T-helper 17 cell (primary cell): ENCODE data around the gene IGSF3. TPM values are rescaled to one million over a fixed set of nuclear protein-coding genes. Genes with fewer than 3 reads are reported as not detected.
"Not testable (repeated sequence)": the region's sequence is repeated elsewhere in the genome, so short reads cannot be mapped to it uniquely, and the experiment has no call there.

ENCODE experiments used
- ATAC-seq: fragments of 150-1000 bp; cut with Tn5 transposase; 2 replicates; pipeline ENCODE4 v1.10.0; 2021; ENCODE audit warnings: mild to moderate bottlenecking, moderate library complexity
- DNase-seq, 3 donors: peaks; one replicate each; pipeline versions ENCODE4 v3.0.0 to v3.0.0-alpha.2; 2020 to 2021
- H3K9me3 ChIP-seq: one replicate; pipeline ENCODE4 v1.7.0; 2013; ENCODE audit warnings: low read length, mild to moderate bottlenecking; ENCODE audit not compliant: control insufficient read depth, poor library complexity, severe bottlenecking
- H3K27ac Mint-ChIP-seq: one replicate; pipeline ENCODE4 v1.8.0; 2022; ENCODE audit warnings: mild to moderate bottlenecking, moderate library complexity, mixed read lengths
- H3K27me3 Mint-ChIP-seq: one replicate; pipeline ENCODE4 v1.8.0; 2022; ENCODE audit warnings: mixed read lengths
- H3K36me3 Mint-ChIP-seq: one replicate; pipeline ENCODE4 v1.8.0; 2022; ENCODE audit warnings: low read depth, mixed read lengths
- H3K4me1 Mint-ChIP-seq: one replicate; pipeline ENCODE4 v1.8.0; 2022; ENCODE audit warnings: mild to moderate bottlenecking, mixed read lengths
- H3K4me3 Mint-ChIP-seq: one replicate; pipeline ENCODE4 v1.8.0; 2022; ENCODE audit warnings: mild to moderate bottlenecking, moderate library complexity, mixed read lengths
- total RNA-seq, 4 donors: library from RNA in 2 of 4; stranded (reverse) in 2 of 4; gene quantifications; one replicate each; pipeline ENCODE4 v1.2.3 and lab custom pipeline; 2022 to 2026

The IGSF3 gene
- total RNA-seq, 2 donors from 2014 or later, result 0.02 to 0.16 TPM

- Mint-ChIP-seq H3K4me3 (peak overlapping the region; percentile 19), H3K27ac (peak overlapping the region; percentile 57), H3K27me3 (peaks cover 23% of the 10 kb centered on the region)
- not testable (repeated sequence) for H3K36me3 Mint-ChIP-seq, ATAC-seq, H3K9me3 ChIP-seq, DNase-seq, H3K4me1 Mint-ChIP-seq
Observed at GRCh38 chr1:116645802-116646672, 21.5 kb downstream of the IGSF3 start.

GRCh38 chr1:116644993-116645392, 22.5 kb downstream of the IGSF3 start:
- not testable (repeated sequence) for H3K27ac Mint-ChIP-seq, H3K4me3 Mint-ChIP-seq, H3K9me3 ChIP-seq, H3K36me3 Mint-ChIP-seq, DNase-seq, H3K4me1 Mint-ChIP-seq, ATAC-seq
- peaks cover 24% of the 10 kb centered on the region for H3K27me3 Mint-ChIP-seq

- not testable (repeated sequence) for H3K9me3 ChIP-seq, H3K36me3 Mint-ChIP-seq, H3K27ac Mint-ChIP-seq, ATAC-seq, H3K4me1 Mint-ChIP-seq, DNase-seq, H3K4me3 Mint-ChIP-seq
- H3K27me3 Mint-ChIP-seq, result peaks cover 24% of the 10 kb centered on the region
Observed at GRCh38 chr1:116644096-116644495, 23.4 kb downstream of the IGSF3 start.

- DNase-seq, H3K4me3 Mint-ChIP-seq, H3K36me3 Mint-ChIP-seq, H3K9me3 ChIP-seq, H3K27ac Mint-ChIP-seq, H3K4me1 Mint-ChIP-seq, ATAC-seq: not testable (repeated sequence)
- peaks cover 28% of the 10 kb centered on the region for H3K27me3 Mint-ChIP-seq
Observed at GRCh38 chr1:116643281-116643751, 24.2 kb downstream of the IGSF3 start.

GRCh38 chr1:116642311-116643280, 24.9 kb downstream of the IGSF3 start:
- not testable (repeated sequence) for H3K4me1 Mint-ChIP-seq, H3K4me3 Mint-ChIP-seq, H3K36me3 Mint-ChIP-seq, DNase-seq, ATAC-seq, H3K9me3 ChIP-seq, H3K27ac Mint-ChIP-seq
- H3K27me3 Mint-ChIP-seq, result peaks cover 30% of the 10 kb centered on the region

GRCh38 chr1:116637583-116637982, 29.9 kb downstream of the IGSF3 start:
- H3K4me1 Mint-ChIP-seq, H3K36me3 Mint-ChIP-seq, DNase-seq, H3K4me3 Mint-ChIP-seq, H3K27ac Mint-ChIP-seq, H3K9me3 ChIP-seq, ATAC-seq: not testable (repeated sequence)
- H3K27me3 Mint-ChIP-seq, result peaks cover 22% of the 10 kb centered on the region

GRCh38 chr1:116636584-116636983, 30.9 kb downstream of the IGSF3 start:
- not testable (repeated sequence) for H3K27ac Mint-ChIP-seq, ATAC-seq, H3K36me3 Mint-ChIP-seq, H3K4me3 Mint-ChIP-seq, H3K4me1 Mint-ChIP-seq, DNase-seq, H3K9me3 ChIP-seq
- H3K27me3 Mint-ChIP-seq, result peaks cover 16% of the 10 kb centered on the region

- not testable (repeated sequence) for H3K9me3 ChIP-seq, H3K4me1 Mint-ChIP-seq, ATAC-seq, H3K4me3 Mint-ChIP-seq, DNase-seq, H3K27ac Mint-ChIP-seq, H3K36me3 Mint-ChIP-seq
- peaks cover 18% of the 10 kb centered on the region for H3K27me3 Mint-ChIP-seq
Observed at GRCh38 chr1:116634386-116634785, 33.1 kb downstream of the IGSF3 start.

- H3K4me3 Mint-ChIP-seq, H3K4me1 Mint-ChIP-seq, H3K36me3 Mint-ChIP-seq, H3K27ac Mint-ChIP-seq, H3K9me3 ChIP-seq, ATAC-seq, DNase-seq: not testable (repeated sequence)
- peaks cover 11% of the 10 kb centered on the region for H3K27me3 Mint-ChIP-seq
Observed at GRCh38 chr1:116631996-116632925, 35.3 kb downstream of the IGSF3 start.

GRCh38 chr1:116631554-116631953, 36.0 kb downstream of the IGSF3 start:
- Mint-ChIP-seq H3K27me3 (peaks cover 11% of the 10 kb centered on the region), H3K27ac (peak overlapping the region; percentile 49)
- not testable (repeated sequence) for H3K36me3 Mint-ChIP-seq, DNase-seq, H3K4me1 Mint-ChIP-seq, ATAC-seq, H3K4me3 Mint-ChIP-seq, H3K9me3 ChIP-seq

- H3K27ac Mint-ChIP-seq, H3K36me3 Mint-ChIP-seq, ATAC-seq, H3K4me1 Mint-ChIP-seq, DNase-seq, H3K9me3 ChIP-seq, H3K4me3 Mint-ChIP-seq: not testable (repeated sequence)
- peaks cover 11% of the 10 kb centered on the region for H3K27me3 Mint-ChIP-seq
Observed at GRCh38 chr1:116630057-116630456, 37.5 kb downstream of the IGSF3 start.

- DNase-seq, H3K4me1 Mint-ChIP-seq, ATAC-seq, H3K9me3 ChIP-seq, H3K4me3 Mint-ChIP-seq, H3K27me3 Mint-ChIP-seq, H3K36me3 Mint-ChIP-seq, H3K27ac Mint-ChIP-seq: not testable (repeated sequence)
Observed at GRCh38 chr1:116629441-116629840, 38.1 kb downstream of the IGSF3 start.
